Erythroblast (primary cell): ENCODE results near the gene TBX19.

Experiments
- GATA1 ChIP-seq: IDR thresholded peaks from 2 replicates; pipeline ENCODE4 v1.6.1; 2011; ENCODE audit warnings: low read depth, mild to moderate bottlenecking, control low read depth, low read length, moderate library complexity
- POLR2A ChIP-seq: IDR thresholded peaks from 2 replicates; pipeline ENCODE4 v1.6.1; 2011; ENCODE audit warnings: mild to moderate bottlenecking, low read length

- TF ChIP-seq POLR2A (no peak), GATA1 (no peak)
Observed at GRCh38 chr1:168300626-168301025, 19.9 kb downstream of the TBX19 start.
